Endothelial cell of umbilical vein (primary cell): ENCODE results near the gene MAP3K14. TPM values are rescaled to one million over a fixed set of nuclear protein-coding genes. Genes with fewer than 3 reads are reported as not detected.

ENCODE experiments used
- BruUV-seq: library from RNA; stranded (reverse); fragments of 400-500 nt; replicated peaks from 2 replicates; lab custom pipeline; 2021; lab: Mats Ljungman, UMichigan
- CTCF ChIA-PET: fragments of 300-600, 350-600 bp; sonication (Branson Sonifier 250); formaldehyde crosslinking; loops from one replicate; lab custom pipeline; 2021; ENCODE audit warnings: antibody characterized with exemption, inconsistent platforms; lab: Charles Lee
- POLR2A ChIA-PET: fragments of 300-600, 350-600 bp; sonication (Branson Sonifier 250); formaldehyde crosslinking; loops from one replicate; lab custom pipeline; 2021; ENCODE audit warnings: antibody characterized with exemption, inconsistent platforms; lab: Charles Lee
- DNase-seq: peaks from one replicate; pipeline ENCODE4 v3.0.0-alpha.2; 2011; ENCODE audit warnings: low read depth, low spot score
- FAIRE-seq: peaks from 2 replicates; lab custom pipeline; 2011; peaks lifted over from hg19 to GRCh38; lab: Jason Lieb, UNC
- H2AFZ ChIP-seq: 2 replicates; pipeline ENCODE4 v1.6.0; 2012; ENCODE audit warnings: low read depth, low read length, control low read depth, inconsistent platforms
- H3K27ac ChIP-seq: 2 replicates; pipeline ENCODE4 v1.5.1; 2011; ENCODE audit warnings: low read depth, mild to moderate bottlenecking, control low read depth, low read length, moderate library complexity; ENCODE audit not compliant: insufficient read depth
- H3K27me3 ChIP-seq, 2 experiments: 2 replicates each; pipeline versions ENCODE4 v1.6.0 to v1.6.1; 2011; ENCODE audit warnings: low read length in 2 of 2, mixed read lengths in 1 of 2; ENCODE audit not compliant: control insufficient read depth in 2 of 2, insufficient read depth in 2 of 2
- H3K36me3 ChIP-seq, 2 experiments: 2 replicates in 1 of 2; 3 replicates in 1 of 2; pipeline ENCODE4 v1.5.1; 2011; ENCODE audit warnings: low read length in 2 of 2, mild to moderate bottlenecking in 1 of 2, moderate library complexity in 1 of 2; ENCODE audit not compliant: control insufficient read depth in 2 of 2, insufficient read depth in 2 of 2; ENCODE audit errors: extremely low read depth in 1 of 2
- H3K4me1 ChIP-seq: 3 replicates; pipeline ENCODE4 v1.5.1; 2011; ENCODE audit warnings: mild to moderate bottlenecking, low read length; ENCODE audit not compliant: control insufficient read depth, insufficient read depth; ENCODE audit errors: extremely low read depth
- H3K4me2 ChIP-seq: 2 replicates; pipeline ENCODE4 v1.6.1; 2011; ENCODE audit warnings: low read length, control low read depth, mixed read lengths; ENCODE audit not compliant: insufficient read depth
- H3K4me3 ChIP-seq, 3 experiments: fragments of 200-600 bp in 1 of 3; sonication (generic), shearing (Covaris generic) in 1 of 3; replicated peaks in 1 of 3; 2 replicates each; pipeline ENCODE4 v1.5.1; 2011 to 2016; ENCODE audit warnings: control low read depth in 3 of 3, low read length in 3 of 3, mild to moderate bottlenecking in 2 of 3, inconsistent platforms in 1 of 3, low read depth in 1 of 3, moderate library complexity in 1 of 3; ENCODE audit not compliant: insufficient read depth in 1 of 3
- H3K79me2 ChIP-seq: 2 replicates; pipeline ENCODE4 v1.6.0; 2012; ENCODE audit warnings: low read length, inconsistent platforms; ENCODE audit not compliant: control insufficient read depth, insufficient read depth
- H3K9ac ChIP-seq: replicated peaks from 2 replicates; pipeline ENCODE3; 2011; ENCODE audit warnings: low read length, control low read depth; ENCODE audit not compliant: insufficient read depth; ENCODE audit errors: extremely low read depth
- H3K9me1 ChIP-seq: replicated peaks from 3 replicates; pipeline ENCODE4 v1.6.0; 2011; ENCODE audit warnings: mild to moderate bottlenecking, low read length; ENCODE audit not compliant: control insufficient read depth, insufficient read depth; ENCODE audit errors: extremely low read depth
- H3K9me3 ChIP-seq: replicated peaks from 2 replicates; pipeline ENCODE4 v1.5.1; 2012; ENCODE audit warnings: low read length, inconsistent platforms; ENCODE audit not compliant: control insufficient read depth, insufficient read depth
- H4K20me1 ChIP-seq: replicated peaks from 2 replicates; pipeline ENCODE3; 2011; ENCODE audit warnings: mild to moderate bottlenecking, low read length; ENCODE audit not compliant: control insufficient read depth, insufficient read depth; ENCODE audit errors: extremely low read depth
- EZH2 ChIP-seq: IDR thresholded peaks from 2 replicates; pipeline ENCODE4 v1.6.1; 2012; ENCODE audit warnings: borderline replicate concordance, low read depth, mild to moderate bottlenecking, moderate library complexity, low read length, inconsistent platforms; ENCODE audit not compliant: severe bottlenecking
- FOS ChIP-seq: IDR thresholded peaks from 2 replicates; pipeline ENCODE4 v1.6.1; 2011; ENCODE audit warnings: mild to moderate bottlenecking, low read length, moderate library complexity, borderline replicate concordance; ENCODE audit not compliant: insufficient read depth
- GATA2 ChIP-seq: IDR thresholded peaks from 2 replicates; pipeline ENCODE4 v1.7.0; 2011; ENCODE audit warnings: low read depth, mild to moderate bottlenecking, moderate library complexity, mixed read lengths, low read length; ENCODE audit not compliant: insufficient read length, insufficient read depth
- JUN ChIP-seq: IDR thresholded peaks from 2 replicates; pipeline ENCODE4 v1.6.1; 2011; ENCODE audit warnings: borderline replicate concordance, low read depth; ENCODE audit not compliant: insufficient read length, insufficient read depth
- MYC ChIP-seq: IDR thresholded peaks from one replicate; pipeline ENCODE4 v1.6.1; 2011; ENCODE audit warnings: mild to moderate bottlenecking, low read depth, low read length
- POLR2A ChIP-seq: IDR thresholded peaks from 2 replicates; pipeline ENCODE4 v1.6.1; 2012; ENCODE audit warnings: low read depth, mild to moderate bottlenecking, control low read depth, low read length
- POLR2AphosphoS5 ChIP-seq: IDR thresholded peaks from 2 replicates; pipeline ENCODE4 v1.6.1; 2012; ENCODE audit warnings: low read depth, mild to moderate bottlenecking, control low read depth, low read length, moderate library complexity; ENCODE audit not compliant: insufficient read depth
- dilution Hi-C: fragments of 300-500 bp; cut with MboI; formaldehyde crosslinking; loops from one replicate; pipeline ENCODE4 v1.15.0; 2019; ENCODE audit warnings: low sequenced_read_pairs; ENCODE audit not compliant: extremely low pct_ligation_motif_present
- intact Hi-C: fragments of 100-400 bp; cut with micrococcal nuclease; formaldehyde crosslinking; loops from one replicate; pipeline ENCODE4 v1.10.0; 2022
- polyA plus RNA-seq, 4 experiments: library from polyadenylated mRNA; depleted of rRNA in 3 of 4; stranded (reverse) in 3 of 4; unstranded in 1 of 4; fragments of >200 nt; gene quantifications; 2 replicates each; pipeline versions ENCODE4 v1.2.1 to v1.2.3, GENCODE V29; 2011 to 2012; ENCODE audit warnings: missing spikeins in 1 of 4
- total RNA-seq: library from RNA; stranded (reverse); gene quantifications from 2 replicates; pipeline ENCODE4 v1.2.3, GENCODE V29; 2021
- TF ChIP-seq, protein P1 (sequence below): IDR thresholded peaks from 2 replicates; pipeline ENCODE4 v1.6.1; 2011; ENCODE audit not compliant: insufficient read depth, insufficient read length
- TF ChIP-seq, protein P2 (sequence below), 2 donors: IDR thresholded peaks; 1 replicate in 1 of 2; 2 replicates in 1 of 2; pipeline ENCODE4 v1.5.1; 2011; ENCODE audit warnings: low read length in 2 of 2, mild to moderate bottlenecking in 2 of 2, moderate library complexity in 2 of 2, control low read depth in 1 of 2, inconsistent platforms in 1 of 2, low read depth in 1 of 2; ENCODE audit not compliant: insufficient read depth in 1 of 2; ENCODE audit errors: extremely low read depth in 1 of 2

The MAP3K14 gene
- total and polyA plus RNA-seq, 2 donors (not counting 3 experiments of a cell fraction or from before 2014, with no cell fraction given): 5.4 to 9.8 TPM

DNA sequence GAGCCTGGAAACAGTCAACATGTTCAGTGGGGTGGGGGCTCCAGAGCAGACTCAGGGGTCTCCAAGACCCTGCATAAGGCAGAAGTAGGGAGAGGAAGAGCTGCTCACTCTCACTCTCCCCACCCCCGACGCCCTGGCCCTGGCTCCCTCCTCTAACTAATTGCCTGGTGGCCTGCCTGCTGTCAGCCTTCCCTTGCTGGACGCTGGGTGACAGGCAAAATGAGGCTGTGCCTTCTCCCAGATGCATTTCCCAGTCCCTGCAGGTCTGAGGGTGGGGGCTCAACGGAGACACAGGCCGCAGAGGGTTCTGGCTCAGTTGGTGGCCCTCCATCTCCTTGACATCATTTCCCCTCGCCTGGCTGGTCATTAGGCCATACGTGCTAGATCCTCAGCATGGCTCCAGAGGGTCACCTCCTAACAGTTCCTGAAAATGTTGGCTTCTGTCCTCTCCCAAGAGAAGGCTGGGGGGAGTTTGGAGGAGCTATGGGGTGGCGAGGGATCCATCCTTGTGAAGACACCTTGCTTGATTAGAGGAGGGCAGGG is 93.8 kb downstream of the MAP3K14 start:
- peaks cover 9 to 21% of the 10 kb centered on the region in 2 experiments for H3K27me3 ChIP-seq
- H3K4me1 ChIP-seq: peaks cover 8% of the 10 kb centered on the region
- H3K4me2 ChIP-seq: no peak overlapping the region
- H3K27ac ChIP-seq: no peak overlapping the region
- BruUV-seq: no TSS peak
- POLR2A ChIA-PET: no interaction called here
- dilution Hi-C loops: no loop called here
- TF ChIP-seq EZH2 (no peak), POLR2AphosphoS5 (no peak), JUN (no peak), MYC (no peak), FOS (no peak), GATA2 (no peak), POLR2A (no peak)
- TF ChIP-seq, protein P1, sequence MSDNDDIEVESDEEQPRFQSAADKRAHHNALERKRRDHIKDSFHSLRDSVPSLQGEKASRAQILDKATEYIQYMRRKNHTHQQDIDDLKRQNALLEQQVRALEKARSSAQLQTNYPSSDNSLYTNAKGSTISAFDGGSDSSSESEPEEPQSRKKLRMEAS: no peak
- TF ChIP-seq, protein P2, sequence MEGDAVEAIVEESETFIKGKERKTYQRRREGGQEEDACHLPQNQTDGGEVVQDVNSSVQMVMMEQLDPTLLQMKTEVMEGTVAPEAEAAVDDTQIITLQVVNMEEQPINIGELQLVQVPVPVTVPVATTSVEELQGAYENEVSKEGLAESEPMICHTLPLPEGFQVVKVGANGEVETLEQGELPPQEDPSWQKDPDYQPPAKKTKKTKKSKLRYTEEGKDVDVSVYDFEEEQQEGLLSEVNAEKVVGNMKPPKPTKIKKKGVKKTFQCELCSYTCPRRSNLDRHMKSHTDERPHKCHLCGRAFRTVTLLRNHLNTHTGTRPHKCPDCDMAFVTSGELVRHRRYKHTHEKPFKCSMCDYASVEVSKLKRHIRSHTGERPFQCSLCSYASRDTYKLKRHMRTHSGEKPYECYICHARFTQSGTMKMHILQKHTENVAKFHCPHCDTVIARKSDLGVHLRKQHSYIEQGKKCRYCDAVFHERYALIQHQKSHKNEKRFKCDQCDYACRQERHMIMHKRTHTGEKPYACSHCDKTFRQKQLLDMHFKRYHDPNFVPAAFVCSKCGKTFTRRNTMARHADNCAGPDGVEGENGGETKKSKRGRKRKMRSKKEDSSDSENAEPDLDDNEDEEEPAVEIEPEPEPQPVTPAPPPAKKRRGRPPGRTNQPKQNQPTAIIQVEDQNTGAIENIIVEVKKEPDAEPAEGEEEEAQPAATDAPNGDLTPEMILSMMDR (IDR thresholded peaks at IDR 0.05; ENCODE audit: extremely low read depth in 1 of 2, insufficient read depth in 1 of 2, low read depth in 1 of 2, low read length in 2 of 2): no peak
- H4K20me1 ChIP-seq: no peaks in the 10 kb centered on the region
- H2AFZ ChIP-seq: no peak overlapping the region
- intact Hi-C loops: no loop called here
- no peak for FAIRE-seq
- no peaks in the 10 kb centered on the region for H3K79me2 ChIP-seq
- H3K9ac ChIP-seq: no peak overlapping the region
- H3K36me3 ChIP-seq: no peaks in the 10 kb centered on the region
- H3K9me1 ChIP-seq: no peaks in the 10 kb centered on the region
- CTCF ChIA-PET: no interaction called here
- DNase-seq: no peak
- H3K9me3 ChIP-seq: no peaks in the 10 kb centered on the region
- H3K4me3 ChIP-seq: no peak overlapping the region
